DMS153 (cell line): Measurements from ENCODE around the gene SCG3.
A peak's percentile ranks its signal among the peaks of the same experiment; 100 is the strongest.

Experiments
- DNase-seq: peaks from one replicate; lab custom pipeline; 2025; lab: John Stamatoyannopoulos, UW

Gene SCG3

DNA sequence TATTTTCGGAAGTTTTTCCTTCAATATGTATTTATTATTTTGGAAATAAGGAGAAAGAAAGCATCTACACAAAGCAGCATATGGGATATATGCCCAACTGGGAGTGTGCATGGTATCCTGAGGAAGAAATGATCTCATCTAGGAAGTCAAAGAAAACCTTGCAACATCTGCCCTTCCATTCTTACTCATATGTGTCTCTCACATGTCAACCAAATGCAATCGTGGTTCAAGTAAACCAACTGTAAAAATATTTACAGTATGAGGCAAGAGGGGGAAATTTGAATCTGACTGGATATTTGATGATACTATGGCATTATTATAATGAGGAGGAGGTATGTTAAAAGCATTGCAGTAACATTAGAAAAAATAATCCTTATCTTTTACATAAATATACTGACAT lies 3.2 kb upstream of the SCG3 start:
- DNase-seq: no peak

DNA sequence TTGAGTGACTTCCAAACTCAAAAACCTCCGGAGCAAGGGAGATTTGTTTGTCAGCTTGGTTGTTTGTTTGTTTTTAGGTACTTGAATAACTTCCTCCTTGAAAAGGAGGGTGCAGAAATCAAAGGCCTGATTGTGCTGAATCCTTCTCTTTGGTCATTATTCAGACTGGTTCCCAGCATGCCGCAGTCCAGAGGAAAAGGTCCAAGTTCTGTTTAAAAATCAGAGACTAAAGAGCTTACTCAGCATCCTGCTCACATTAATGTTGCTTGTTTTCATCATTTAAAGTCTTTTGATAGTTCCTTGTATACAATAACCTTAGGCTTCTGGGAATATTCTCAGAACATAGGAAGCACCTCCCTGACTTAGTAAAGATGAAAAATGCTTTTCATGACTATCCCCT lies 982 bp upstream of the SCG3 start:
- DNase-seq: no peak

DNA sequence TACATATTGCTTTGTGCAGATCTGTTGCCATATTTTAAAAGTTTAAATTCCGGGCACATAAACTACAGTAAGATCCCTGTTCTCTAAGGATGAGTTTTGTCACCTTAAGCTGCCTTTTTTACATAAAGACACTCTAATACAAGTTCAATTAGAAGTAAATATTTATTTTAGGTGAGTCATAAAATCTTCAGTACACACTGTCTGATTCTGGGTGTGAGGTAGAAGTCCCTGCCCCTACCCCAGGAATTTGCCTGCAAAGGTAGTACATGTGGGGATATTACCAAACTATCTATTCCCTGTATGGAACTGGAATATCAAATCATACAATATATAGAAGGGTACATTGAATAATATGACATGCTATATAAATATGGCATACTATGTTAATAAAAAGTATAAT lies 6.3 kb downstream of the SCG3 start:
- no peak for DNase-seq

DNA sequence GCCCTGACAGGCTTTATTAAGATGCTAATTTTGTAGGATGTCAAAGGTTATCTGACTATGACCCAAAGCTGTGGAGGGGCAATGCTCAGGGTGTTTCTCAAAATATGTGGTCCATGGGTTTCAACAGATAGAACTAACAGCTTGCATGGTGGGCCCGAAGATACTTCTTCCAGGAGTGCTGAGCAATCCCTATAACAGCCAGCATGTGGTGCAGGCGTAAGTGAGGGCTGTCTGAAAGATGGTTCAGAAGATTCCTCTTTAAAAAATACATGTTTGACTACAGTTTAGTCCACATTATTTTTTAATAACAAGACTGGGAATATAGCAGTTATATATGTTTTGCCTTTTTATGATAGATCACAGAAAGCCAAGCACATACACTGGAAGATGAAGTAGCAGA lies 7.6 kb downstream of the SCG3 start:
- DNase-seq: no peak

DNA sequence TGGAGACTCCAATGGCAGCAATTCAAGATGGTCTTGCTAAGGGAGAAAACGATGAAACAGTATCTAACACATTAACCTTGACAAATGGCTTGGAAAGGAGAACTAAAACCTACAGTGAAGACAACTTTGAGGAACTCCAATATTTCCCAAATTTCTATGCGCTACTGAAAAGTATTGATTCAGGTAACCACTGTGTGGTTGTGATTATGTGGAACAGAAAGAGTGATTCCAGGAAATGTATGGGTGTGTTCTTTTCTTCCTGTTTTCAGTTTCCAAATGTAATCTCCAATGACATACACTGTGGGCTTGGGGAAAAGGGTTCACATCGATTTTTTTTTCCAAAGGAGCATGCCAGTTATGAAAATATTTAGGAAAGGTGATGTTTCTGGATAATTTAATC lies 10.9 kb downstream of the SCG3 start:
- DNase-seq: no peak

DNA sequence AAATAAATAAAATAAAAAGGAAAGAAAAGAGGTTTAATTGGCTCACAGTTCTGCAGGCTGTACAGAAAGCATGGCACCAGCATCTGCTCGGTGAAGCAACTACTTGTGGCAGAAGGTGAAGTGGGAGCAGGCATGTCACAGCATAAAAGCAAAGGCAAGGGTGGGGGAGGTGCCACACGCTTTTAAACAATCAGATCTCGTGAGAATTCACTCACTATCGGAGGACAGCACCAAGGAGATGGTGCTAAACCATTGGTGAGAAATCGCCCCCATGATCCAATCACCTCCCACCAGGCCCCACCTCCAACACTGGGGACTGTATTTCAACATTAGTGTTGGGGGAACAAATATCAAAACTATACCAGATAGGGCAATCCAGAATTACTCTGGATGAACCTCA lies 15.3 kb downstream of the SCG3 start:
- DNase-seq: no peak

DNA sequence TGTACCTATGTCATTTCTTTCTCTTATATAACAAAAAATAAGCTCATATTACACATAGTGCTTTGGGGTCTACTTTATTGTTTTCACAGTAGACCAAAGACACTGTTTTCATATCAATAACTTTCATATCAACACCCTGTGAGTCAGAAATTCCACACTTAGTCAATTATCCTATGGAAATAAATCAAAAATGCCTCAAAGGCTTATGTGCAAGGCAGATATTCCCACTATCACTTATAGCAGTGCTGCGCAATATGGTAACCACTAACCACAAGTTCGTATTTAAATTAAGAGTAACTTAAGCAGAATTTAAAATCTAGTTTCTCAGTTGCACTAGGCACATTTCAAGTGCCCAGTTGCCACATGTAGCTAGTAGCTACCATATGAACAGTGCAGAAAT lies 15.9 kb downstream of the SCG3 start:
- no peak for DNase-seq

DNA sequence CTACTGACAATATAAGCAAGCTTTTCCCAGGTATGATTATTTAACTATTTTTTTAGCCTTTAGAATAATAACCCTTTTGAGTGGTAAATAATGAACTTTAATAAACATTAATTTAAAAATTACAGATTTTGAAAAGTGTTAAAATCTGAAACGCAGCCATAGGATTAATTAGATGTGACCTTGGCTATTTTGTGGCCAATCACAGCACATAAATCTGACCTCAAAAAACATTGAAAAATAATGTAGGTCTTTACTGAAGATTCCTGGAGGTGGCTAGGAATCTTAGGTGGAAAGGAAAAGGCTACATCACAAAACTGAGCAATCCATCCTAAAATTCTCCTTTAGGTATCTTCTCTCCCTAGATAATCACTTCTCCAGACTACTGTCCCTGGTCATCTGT lies 18.1 kb downstream of the SCG3 start:
- no peak for DNase-seq

DNA sequence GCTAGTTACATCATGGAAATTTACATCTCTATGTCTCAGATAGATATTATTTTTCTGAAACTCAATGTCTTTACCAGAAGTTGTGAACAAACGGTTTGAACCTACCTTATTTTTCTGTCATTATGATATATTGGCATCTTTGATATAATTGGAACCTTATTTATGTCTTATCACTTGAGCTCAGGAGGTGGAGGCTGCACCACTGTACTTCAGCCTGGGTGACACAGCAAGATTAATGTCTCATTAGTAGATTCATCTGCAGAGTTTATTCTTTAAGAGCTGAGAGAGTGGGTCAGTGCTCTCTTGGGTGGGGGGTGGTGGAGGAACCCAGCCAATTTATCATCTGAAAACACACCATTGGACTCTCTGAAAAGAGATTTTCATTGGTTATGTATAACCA lies 21.4 kb downstream of the SCG3 start:
- no peak for DNase-seq

DNA sequence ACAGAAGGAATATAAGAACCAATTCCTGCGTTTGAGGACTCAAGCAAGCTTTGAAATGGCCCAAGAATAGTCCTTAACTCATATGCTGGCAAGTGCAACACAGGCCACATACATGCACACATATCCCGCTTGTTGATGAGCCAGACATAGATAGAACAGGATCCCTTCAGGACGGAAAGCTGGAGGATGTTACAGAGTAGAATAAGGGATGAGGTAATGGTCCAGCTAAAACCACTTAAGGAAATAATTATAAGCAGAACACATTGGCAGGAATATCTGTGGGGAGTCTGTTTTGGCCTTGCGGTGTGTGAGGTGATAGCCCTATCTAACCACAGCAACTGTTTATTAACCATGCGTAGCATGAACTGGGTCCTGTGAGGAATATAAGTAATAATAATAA lies 25.0 kb downstream of the SCG3 start:
- DNase-seq: no peak

DNA sequence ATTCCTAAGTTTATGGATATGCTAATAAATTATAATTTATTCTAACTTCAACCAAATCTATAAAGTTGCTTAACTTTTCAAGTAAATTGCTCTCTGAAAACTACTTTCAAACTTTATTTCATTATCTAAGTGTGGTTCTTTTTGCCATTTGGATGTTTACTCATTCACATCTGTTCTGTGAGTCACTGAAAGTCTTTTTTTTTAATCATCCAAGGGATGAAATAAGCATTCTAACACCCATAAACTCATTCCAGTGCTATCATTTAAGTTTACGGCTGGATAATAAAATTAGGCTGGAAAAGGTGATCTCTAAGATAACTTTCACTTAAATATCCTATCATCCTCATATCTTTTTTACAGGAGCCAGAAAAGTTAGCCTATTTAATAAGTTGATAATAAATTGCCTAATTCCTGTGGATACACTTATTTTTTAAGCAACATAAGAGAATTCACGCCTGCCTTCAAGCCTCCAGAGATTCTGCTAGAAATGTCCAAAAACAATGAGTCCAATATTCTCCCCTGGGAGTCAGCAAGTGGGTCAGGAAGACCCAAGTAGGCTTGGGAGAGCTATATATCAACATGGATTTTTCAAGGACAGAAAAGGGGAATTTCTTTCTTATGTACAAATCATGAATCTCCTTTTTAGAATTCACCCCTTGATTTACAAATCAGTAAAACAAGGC lies 25.8 kb downstream of the SCG3 start:
- DNase-seq: no peak

DNA sequence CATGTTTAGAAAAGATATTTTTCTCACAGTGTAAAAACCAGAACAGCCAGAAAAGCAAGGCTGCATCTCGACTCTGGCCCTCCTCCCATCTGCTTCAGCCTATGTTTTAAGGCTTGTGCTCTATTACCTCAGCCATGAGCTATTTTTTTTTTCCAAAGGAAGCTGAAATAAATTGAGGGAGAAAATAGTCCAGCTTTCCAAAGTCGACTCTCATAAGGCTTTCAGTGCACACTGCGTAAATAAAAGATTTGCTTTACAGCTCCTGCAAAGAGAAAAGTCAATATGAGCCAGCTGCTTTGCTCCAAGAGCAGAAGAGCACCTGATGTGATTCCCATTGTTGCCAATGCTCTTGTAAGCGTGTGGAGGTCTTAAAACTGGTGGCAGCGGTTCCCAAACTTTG lies 26.7 kb downstream of the SCG3 start:
- DNase-seq: peak; percentile 77

DNA sequence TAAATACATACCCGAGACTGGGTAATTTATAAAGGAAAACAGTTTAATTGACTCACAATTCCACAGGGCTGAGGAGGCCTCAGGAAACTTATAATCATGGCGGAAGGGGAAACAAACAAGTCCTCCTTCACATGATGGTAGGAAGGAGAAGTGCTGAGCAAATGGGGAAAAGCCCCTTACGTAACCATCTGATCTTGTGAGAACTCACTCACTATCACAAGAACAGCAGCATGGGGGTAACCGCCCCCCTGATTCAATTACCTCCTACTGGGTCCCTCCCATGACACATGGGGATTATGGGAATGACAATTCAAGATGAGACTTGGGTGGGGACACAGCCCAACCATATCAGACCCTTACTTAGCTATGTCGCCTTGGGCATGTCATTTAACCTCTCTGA lies 27.7 kb downstream of the SCG3 start:
- DNase-seq: no peak

DNA sequence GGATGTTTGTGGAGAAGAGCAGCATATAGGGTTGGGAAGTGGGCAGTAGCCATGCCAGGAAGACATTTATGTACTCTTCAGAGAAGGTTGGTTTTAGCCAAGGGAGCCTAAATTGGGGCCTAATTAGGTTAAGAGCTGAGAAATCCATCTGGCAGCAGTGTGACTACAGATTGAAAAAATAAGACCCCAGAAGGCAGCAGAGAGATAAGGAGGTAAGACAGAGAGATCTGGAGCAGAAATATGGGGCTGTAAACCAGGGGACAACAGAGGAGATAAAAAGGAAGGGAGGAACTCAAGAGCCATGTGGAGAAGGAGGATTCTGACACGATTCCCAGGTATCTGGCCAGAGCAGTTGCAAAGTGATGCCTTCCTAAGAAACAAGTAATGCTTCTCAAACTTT lies 32.9 kb downstream of the SCG3 start:
- no peak for DNase-seq

DNA sequence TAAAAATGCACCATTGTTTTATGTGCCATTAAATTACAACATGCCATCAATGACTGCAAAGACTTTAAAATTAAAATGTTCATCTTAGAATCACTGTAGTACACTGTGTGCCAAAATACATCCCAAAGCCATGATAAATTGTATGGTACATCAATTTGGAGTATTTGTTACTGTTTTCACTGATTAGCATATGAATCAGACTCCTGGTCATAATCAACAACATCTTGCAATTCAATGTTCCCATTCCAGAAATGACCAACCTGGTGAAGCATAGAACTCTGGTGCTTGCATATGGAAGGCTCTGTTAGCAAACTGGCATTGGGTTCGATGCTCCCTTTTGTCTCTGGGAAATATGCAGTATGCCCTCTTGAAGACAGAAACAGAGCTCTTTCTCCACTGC lies 33.6 kb downstream of the SCG3 start:
- DNase-seq: no peak

DNA sequence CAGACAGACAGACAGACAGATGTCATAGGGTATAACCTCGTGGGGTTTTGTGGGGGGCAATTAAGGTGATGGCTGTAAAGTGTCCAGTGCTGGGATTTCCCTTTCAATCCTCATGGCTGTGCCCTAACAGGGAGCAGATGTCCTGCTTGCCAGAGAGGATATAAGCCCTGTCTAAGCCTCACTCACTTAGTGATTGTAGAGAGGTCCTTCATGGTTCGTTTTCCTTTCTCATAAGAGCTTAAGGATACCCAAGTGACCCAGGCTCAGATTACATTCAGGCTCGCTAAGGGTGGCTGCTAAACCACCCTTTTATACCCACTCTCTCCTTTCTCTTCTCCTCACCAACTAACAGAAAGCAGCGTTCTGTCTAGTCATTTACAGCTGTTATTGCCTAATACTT lies 36.9 kb downstream of the SCG3 start:
- no peak for DNase-seq

DNA sequence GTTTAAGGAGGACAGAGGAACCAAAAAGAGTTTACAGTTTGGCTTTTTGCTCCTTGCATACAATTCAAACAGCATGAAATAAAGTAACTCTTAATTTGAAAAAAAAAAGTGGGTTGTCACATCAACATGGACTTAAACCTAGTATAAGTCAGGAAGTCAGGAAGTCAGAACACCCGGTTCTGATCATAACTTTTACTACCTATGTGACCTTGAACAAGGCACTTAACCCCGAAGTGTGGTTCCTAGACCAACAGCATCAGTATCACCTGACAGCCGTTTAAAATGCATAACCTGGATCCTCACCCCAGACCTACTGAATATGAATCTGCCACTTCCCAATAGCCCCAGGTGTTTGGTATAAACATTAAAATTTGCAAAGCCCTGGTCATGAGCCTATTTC lies 37.4 kb downstream of the SCG3 start:
- DNase-seq: no peak

DNA sequence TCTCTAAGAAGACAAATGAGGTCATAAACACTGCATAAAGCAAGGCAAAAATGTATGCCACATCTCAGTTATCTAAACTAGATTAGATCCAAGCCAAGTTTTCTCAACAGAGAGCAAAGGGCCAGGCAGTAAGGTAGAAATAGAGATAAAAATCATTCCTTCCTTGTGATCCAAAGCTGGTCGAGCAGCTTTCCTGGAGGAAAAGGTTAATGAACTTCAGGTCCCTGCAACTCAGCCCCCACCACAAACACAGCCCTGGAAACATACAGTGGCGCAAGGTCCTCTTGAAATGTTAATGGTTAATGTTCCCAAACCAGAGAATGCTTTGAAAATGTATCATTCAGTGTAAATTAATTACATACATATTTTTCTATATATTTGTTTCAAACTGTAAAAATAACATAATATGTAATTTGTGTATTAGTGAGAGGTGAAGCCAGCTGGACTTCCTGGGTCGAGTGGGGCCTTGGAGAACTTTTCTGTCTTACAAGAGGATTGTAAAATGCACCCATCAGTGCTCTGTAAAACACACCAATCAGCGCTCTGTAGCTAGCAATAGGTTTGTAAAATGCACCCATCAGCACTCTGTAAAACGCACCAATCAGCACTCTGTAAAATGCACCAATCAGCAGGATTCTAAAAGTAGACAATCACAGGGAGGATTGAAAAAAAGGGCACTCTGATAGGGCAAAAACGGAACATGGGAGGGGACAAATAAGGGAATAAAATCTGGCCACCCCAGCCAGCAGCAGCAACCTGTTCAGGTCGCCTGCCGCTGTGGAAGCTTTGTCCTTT lies 39.1 kb downstream of the SCG3 start:
- no peak for DNase-seq

DNA sequence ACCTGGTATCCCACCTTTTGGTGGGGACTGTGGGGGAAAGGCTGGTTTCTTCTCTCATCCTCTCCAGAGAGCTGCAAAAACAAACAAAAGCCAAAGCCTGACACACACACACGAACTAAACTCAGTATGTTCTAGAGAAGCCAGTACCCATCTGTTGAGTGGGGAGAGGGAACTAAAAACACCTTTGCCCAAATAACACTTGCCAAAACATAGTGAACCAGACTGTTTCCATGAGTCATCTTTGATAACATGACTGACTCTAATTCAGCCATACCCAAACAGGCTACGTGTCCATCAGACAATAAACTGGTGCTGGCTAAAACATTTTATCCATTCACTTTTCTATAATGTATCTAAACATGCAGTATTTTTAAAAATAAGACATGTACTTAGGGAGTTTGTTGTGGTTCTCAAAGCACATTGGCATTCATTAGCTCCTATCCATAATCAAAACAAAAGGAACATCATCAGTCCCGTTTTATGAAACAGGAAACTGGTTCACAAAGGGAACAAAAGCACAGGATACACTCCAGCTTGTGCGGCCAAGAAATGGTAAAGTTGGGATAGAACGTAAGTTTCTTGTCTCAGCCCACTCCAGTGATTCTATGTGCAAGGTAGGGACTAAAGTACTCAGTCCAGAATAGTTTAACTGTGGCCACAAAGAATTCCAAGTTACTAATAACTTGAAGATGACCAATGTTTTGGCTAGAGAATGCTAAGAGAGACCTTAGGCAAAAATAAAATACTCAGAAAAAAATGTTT lies 40.1 kb downstream of the SCG3 start:
- DNase-seq: no peak

DNA sequence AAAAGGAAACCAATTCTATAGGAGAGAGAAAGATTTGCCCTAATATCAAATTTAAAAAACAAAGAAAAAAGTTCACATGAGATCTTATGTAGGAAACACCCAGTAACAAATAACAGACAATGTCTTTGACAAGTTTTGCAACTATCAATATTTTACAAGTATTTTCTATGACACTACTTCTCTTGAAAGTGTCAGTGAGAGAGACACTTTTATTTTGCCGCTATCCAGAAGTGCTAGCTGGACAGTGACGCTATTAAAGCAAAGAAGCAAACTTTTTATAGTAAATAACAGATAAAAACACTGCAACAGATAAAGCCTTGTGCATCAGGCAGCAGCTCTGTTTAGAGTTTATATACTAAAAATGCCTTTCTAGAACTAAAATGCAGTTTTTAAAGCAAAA lies 42.9 kb downstream of the SCG3 start:
- no peak for DNase-seq

DNA sequence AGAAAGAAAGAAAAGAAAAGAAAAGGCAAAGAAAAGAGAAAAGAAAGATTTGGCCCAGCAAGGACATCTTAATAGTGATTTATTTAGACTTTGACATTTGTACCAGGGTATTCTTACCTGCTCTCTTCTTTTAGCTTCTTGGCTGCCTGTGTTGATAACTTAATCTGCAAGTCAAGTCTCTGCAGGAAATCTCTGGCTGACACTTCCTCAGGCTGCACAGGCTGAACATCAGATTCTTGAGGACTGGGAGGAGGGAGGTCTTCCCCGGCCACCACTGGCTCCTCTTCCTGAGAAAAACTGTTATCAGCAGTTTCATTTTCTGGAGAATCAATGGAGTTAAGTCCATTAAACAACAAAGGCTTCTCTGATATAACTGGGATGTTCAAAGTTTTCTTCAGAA lies 43.4 kb downstream of the SCG3 start:
- DNase-seq: no peak

DNA sequence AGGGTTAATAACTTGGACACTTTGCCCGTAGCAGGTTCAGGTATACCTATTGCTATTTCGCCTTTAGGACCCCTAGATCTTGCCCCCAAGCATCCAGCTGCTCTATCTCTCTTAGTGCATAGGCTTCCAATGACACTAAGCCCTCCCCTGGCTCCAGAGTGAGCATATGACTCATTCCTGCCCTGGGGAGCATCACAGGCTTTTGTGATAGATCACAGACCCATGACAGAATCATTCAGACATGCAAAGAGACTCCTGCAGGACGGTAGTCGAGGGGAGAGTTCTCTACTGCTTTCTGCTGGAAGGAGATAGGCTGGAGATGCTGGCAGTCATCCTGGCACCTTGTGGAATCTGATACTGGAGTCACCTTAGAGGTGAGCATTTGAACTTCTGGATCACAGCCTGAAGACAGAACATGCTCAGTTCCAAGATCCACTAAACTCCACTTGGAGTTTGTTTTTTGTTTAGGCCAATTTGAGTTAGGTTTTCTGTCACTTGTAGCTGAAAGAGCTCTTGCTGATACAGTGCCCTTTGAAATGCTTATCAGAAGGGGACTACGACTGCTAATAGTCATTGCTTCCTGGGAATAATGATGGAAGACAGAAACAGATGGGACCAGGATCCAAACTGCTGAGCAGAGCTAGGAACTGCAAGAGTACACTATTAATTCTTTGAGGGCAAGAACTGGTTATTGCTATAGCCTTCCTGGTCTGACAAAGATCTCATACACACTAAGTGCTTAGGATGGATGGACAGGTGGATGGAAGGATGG lies 45.2 kb downstream of the SCG3 start:
- DNase-seq: peak; percentile 33
